ENCODE measurements around the gene KDELR1.
"Not testable (repeated sequence)": the region's sequence is repeated elsewhere in the genome, so short reads cannot be mapped to it uniquely, and the experiment has no call there.

The KDELR1 gene

GRCh38 chr19:48392860-48393558 is 1.7 kb upstream of the KDELR1 start:
- TF ChIP-seq SNAI2 (CRISPR knock-in tag; IDR thresholded peaks at IDR 0.05) (no peak), PPARA (CRISPR knock-in tag; IDR thresholded peaks at IDR 0.05; ENCODE audit: borderline replicate concordance) (no peak), TCF4 (CRISPR knock-in tag; IDR thresholded peaks at IDR 0.05; ENCODE audit: borderline replicate concordance) (no peak), RARB (CRISPR knock-in tag; IDR thresholded peaks at IDR 0.05) (no peak), ZNF565 (CRISPR knock-in tag; conservative IDR thresholded peaks at IDR 0.05; ENCODE audit: low read depth) (no peak), CSDC2 (CRISPR knock-in tag; IDR thresholded peaks at IDR 0.05) (no peak), TSHZ2 (CRISPR knock-in tag; IDR thresholded peaks at IDR 0.05) (no peak), CREB5 (CRISPR knock-in tag; IDR thresholded peaks at IDR 0.05; ENCODE audit: low read depth) (no peak), OSR1 (CRISPR knock-in tag; IDR thresholded peaks at IDR 0.05) (no peak), PATZ1 (CRISPR knock-in tag; IDR thresholded peaks at IDR 0.05; ENCODE audit: borderline replicate concordance) (no peak), GLIS3 (CRISPR knock-in tag; IDR thresholded peaks at IDR 0.05) (no peak), ZNF70 (CRISPR knock-in tag; IDR thresholded peaks at IDR 0.05) (no peak), CSRNP3 (CRISPR knock-in tag; IDR thresholded peaks at IDR 0.05) (no peak), ESRRG (CRISPR knock-in tag; IDR thresholded peaks at IDR 0.05) (no peak), ZC3H10 (CRISPR knock-in tag; IDR thresholded peaks at IDR 0.05) (no peak)
- peak; percentile 0; the same call in 1 of the 3 replicates for ATAC-seq

- not testable (repeated sequence) for ATAC-seq
Measured at GRCh38 chr19:48392006-48392344, 624 bp upstream of the KDELR1 start.

GRCh38 chr19:48390188-48391099 is 907 bp downstream of the KDELR1 start:
- peak; percentile 65 for ATAC-seq
- no peak for TF ChIP-seq GLIS3 (CRISPR knock-in tag; IDR thresholded peaks at IDR 0.05)
- no peak for TF ChIP-seq CSRNP3 (CRISPR knock-in tag; IDR thresholded peaks at IDR 0.05)
- TF ChIP-seq TOX (CRISPR knock-in tag; IDR thresholded peaks at IDR 0.05; ENCODE audit: borderline replicate concordance), result no peak
- no peak for TF ChIP-seq ZFP3 (CRISPR knock-in tag; IDR thresholded peaks at IDR 0.05)
- TF ChIP-seq ZNF8 (CRISPR knock-in tag; IDR thresholded peaks at IDR 0.05), result no peak
- no peak for TF ChIP-seq CREB5 (CRISPR knock-in tag; IDR thresholded peaks at IDR 0.05; ENCODE audit: low read depth)
- TF ChIP-seq ISL1 (CRISPR knock-in tag; IDR thresholded peaks at IDR 0.05), result no peak
- TF ChIP-seq ZNF565 (CRISPR knock-in tag; conservative IDR thresholded peaks at IDR 0.05; ENCODE audit: low read depth), result no peak
- TF ChIP-seq RARB (CRISPR knock-in tag; IDR thresholded peaks at IDR 0.05), result no peak
- no peak for TF ChIP-seq ESRRG (CRISPR knock-in tag; IDR thresholded peaks at IDR 0.05)
- TF ChIP-seq BACH2 (CRISPR knock-in tag; IDR thresholded peaks at IDR 0.05; ENCODE audit: borderline replicate concordance), result no peak
- TF ChIP-seq ZFP30 (CRISPR knock-in tag; IDR thresholded peaks at IDR 0.05), result no peak
- no peak for TF ChIP-seq PATZ1 (CRISPR knock-in tag; IDR thresholded peaks at IDR 0.05; ENCODE audit: borderline replicate concordance)
- TF ChIP-seq SNAI2 (CRISPR knock-in tag; IDR thresholded peaks at IDR 0.05), result no peak
